Hepatocyte (in vitro differentiated cells): Measurements from ENCODE around the gene DNAJB7.

Source experiments
- EZH2 ChIP-seq: fragments of 200-600 bp; sonication (generic); IDR thresholded peaks from 2 replicates; pipeline ENCODE4 v1.6.1; 2016; ENCODE audit warnings: antibody characterized with exemption, mild to moderate bottlenecking, borderline replicate concordance
- TF ChIP-seq, protein P1 (sequence below): fragments of 200-600 bp; sonication (generic); IDR thresholded peaks from 2 replicates; pipeline ENCODE4 v1.5.1; 2016; ENCODE audit warnings: antibody characterized with exemption, mild to moderate bottlenecking; ENCODE audit not compliant: poor library complexity

DNA sequence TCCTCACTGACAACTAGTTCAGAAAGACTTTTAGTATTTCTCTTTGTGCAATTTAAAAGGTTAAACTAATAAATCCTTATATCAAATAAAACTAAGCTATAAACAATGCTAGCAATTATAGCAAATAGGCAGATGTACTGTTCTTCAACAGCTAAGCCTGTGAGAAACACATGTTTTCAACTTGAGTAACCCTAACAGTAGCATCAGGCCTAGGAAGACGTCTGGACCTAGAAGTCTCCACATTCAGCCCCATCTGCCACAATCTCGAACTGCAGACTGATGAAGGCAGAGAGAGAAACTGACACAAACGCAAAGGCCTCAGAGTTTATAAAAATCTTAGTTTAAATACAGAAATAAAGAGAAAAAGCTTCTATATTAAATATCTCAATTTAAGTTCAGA lies 8.0 kb downstream of the DNAJB7 start:
- TF ChIP-seq, protein P1, sequence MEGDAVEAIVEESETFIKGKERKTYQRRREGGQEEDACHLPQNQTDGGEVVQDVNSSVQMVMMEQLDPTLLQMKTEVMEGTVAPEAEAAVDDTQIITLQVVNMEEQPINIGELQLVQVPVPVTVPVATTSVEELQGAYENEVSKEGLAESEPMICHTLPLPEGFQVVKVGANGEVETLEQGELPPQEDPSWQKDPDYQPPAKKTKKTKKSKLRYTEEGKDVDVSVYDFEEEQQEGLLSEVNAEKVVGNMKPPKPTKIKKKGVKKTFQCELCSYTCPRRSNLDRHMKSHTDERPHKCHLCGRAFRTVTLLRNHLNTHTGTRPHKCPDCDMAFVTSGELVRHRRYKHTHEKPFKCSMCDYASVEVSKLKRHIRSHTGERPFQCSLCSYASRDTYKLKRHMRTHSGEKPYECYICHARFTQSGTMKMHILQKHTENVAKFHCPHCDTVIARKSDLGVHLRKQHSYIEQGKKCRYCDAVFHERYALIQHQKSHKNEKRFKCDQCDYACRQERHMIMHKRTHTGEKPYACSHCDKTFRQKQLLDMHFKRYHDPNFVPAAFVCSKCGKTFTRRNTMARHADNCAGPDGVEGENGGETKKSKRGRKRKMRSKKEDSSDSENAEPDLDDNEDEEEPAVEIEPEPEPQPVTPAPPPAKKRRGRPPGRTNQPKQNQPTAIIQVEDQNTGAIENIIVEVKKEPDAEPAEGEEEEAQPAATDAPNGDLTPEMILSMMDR = no peak
- TF ChIP-seq EZH2 = no peak
